CD4-positive, alpha-beta T cell treated with Interleukin-21 for 1 hour (primary cell): Measurements from ENCODE around the gene AVPR2.

Experiments
- DNase-seq: peaks from one replicate; pipeline ENCODE4 v3.0.0-alpha.2; 2020

AVPR2 gene

DNA sequence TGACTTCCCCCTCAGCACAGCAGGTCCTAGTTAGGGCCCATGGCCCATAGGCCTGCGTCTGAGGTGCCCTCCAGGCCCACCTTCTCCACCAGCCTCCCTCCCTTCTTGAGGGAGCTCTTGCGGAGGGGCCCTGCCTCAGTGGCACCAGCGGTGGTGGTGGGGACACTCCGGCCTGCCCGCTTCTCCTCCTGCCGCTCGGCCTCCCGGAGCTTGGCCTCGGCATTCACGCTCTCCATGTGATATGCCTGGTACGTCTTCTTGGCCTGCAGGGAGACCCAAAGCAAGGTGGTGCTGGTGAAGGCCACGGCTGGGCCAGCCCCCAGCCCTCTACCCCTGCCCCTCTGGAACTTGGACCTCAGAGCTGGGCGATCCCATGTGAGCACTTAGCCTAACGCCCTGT is 16.1 kb downstream of the AVPR2 start:
- DNase-seq: no peak

DNA sequence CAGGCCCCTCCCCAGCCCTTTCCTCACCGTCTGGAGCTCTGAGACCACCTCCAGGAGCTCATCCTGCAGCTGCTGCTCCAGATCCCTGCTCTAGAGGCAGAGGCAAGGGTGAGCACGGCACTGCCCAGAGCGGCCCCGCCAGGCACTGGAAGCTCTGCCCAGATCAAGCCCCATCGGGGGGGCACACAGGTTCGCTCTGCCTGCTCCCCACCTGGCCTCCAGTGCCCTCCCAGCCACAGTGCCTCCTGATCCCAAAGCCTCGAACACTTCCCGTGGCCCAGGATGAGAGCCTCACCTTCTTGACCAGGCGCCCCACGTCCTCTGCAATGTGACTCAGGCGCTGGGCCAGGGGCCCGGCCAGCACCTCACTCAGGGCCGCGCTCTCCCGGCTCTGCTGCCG is 16.6 kb downstream of the AVPR2 start:
- DNase-seq: no peak

DNA sequence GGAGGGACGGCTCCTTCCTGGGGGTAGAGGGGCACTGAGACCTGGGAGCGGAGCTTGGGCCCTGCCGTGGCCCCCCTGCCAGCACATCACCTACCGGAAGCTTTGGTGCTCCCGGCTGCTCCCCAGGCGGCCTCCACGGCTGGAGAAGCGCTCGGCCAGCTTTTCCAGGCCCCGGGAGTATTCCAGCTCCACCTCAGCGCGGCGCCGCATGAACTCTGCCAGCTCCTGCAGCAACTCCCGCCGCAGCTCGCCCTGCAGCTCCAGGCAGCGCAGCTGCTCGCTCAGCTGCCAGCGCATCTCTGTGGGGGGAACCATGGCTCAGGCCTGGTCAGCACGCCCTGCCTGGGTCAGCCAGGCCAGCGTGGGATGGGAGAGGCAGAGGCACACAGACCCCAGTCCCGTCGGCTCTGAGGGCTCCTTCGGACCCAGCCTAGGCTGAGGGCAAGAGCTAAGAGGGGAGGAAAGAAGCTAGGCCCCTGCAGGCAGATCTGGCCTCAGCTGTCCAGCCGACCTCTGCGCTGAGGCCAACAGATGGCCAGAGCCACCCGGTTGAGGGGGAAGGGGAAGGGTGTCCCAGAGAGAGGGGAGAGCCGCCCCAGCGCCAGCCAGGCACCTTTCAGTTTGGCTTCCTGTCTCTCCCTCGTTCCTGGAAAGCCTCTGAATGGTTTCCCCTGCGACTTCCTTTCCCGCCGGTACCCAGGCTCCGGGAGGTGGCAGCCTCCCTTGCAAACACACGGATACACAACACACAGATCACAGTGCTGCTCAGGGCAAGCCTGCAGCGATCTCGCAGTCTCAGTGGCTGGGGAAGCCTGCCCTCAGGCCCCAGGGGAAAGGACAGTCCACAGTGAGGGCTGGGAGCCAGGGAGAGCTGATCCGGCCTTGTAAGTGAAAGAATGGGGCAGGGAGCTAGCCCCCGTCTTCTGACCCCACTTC is 17.3 kb downstream of the AVPR2 start:
- no peak for DNase-seq

DNA sequence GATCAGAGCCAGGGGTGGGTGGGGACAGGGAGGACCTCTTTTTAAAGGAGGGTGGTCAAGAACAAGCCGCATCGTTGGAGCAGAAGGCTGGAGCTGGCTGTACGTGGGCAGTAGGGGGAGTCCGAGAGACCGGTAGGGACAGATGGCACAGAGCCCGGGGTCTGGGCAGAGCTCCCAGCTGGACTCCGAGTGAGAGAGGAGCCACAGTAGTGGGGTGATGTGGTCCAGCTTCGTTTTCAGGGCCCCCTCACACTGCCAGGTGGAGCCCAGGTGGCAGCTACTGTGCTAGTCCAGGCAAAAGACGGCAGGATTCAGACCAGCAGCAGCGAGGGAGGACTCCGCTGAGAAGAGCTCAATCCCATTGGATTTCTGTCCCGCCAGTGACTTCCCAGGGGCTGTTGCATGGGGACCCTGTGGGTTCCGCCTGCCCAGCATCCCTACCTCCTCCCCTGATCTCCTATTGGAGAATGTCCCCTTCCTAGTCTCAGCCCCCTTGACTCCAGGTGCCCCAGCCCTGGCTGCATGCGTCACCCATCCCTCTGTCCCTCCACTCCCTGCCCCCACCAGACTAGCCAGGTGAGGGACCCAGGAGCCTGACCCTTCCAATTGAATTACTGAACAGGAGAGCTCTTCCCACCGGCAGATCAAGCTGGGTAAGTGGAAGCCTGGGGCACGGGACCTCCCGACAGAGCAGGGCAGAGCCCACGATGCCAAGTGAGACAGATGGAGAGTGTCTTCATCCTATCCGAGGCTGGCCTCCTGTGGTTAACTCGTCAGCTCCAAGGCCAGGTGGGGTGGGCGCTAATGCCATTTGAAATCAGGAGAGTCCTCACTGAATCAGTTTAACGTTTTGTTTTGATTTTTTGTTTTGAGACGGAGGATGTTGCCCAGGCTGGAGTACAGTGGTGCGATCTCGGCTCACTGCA is 18.7 kb downstream of the AVPR2 start:
- no peak for DNase-seq

DNA sequence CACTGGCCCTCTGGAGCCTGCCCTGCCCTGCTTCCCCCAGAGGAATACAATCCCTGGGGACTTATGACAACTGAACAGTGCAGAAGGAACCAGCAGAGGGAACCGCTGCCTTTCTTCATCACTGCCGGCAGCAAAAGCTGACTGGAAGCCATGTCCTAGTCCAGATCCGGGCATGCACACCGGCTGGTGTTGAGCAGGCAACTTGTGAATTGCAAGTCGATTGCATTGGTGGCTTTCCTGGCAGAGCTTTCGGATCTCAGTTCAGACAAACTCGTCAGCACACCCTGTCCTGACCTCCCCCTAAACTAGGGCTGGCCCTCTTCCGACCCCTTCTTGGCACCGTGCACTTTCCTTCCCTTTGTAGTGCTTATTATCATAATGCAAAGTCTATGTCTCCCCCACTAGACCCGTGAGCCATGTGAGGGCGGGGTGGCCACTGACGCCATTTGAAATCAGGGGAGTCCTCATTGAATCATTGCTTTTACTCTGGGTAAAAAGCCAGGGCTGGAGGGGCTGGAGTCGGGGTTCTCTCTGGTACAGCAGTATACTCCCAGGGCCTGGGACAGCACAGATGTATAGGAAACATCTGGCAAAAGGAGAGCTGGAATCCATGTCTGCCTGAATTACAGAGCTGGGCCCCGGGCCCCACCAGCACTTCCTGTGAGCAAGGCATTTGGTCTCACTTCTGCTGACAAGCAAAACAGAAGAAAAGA is 19.8 kb downstream of the AVPR2 start:
- peak; percentile 60 for DNase-seq

DNA sequence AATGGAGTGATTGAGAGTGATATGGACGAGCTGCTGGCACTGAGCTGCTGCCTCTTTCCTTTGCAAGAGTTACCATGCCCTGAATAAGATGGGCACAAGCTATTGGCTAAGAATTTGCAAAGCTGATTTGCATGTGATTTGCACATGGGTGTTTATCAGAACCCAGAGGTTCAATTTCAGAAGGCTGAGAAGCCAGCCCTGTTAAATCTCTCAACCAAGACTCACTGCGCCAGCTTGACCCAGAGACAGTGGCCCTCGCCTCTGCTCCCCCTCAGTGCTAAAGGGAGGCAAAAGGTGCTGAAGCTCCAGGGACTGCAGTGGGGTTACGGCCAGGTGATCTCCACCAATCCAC is 20.9 kb downstream of the AVPR2 start:
- DNase-seq: no peak

DNA sequence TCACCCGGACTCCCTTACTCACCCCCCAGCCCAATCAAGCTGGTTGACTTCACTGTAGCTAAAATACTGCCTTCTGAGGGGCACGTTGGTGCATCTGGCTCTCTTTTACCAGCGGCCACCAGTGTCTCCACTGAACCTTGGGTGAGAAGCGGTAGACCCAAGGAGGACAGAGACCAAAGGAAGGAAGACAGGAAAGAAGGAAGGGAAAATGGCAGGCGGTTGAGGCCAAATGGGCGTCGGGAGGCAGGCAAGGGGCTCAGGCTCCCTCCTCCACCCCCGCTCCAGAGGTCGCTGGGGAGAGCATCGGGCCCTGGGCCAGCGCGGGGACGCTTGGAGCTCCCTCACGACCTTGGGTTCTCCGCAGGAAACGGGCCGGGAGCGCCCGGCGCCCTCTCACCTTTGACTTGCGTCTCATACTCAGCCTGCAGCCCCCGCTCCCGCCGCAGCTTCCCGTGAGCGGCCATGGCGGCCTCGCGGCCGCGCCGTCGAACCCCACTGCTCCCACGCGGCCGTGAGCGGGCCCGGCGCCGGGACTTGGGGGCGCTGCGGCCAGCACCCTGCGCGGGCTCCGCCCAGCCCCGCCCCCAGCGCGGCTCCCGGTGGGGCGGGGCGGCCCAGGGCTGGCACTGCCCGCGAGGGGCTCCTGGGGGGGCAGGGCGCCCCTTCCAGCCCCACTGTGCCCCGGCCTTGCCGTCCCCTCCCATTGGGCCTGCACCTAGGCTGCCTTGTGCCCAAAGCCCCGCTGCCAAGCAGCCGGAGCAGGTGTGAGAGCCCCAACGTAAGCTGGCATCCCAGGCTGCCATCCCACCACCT is 21.5 kb downstream of the AVPR2 start, which contains the start of gene ARHGAP4:
Gene ARHGAP4 (minus strand): TSS at position 526 of the 813 bp plus-strand sequence. CDS start 62 bp downstream, at position 464.
- peak; percentile 49 for DNase-seq

DNA sequence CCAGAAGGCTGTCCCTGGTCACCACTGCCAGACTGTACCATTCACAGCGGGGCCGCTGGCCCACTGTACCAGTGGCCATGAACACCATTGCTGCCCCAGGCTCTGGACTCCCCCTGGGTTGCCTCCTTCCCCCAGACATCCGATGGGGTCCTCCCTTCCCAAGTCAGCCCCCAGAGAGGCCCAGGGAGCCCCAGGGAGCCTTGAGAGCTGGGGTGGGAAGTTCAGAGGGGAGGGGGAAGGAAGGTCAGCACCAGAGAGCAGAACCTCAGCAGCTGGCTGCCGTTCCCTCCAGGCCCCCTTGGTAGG is 22.0 kb downstream of the AVPR2 start:
- DNase-seq: no peak

DNA sequence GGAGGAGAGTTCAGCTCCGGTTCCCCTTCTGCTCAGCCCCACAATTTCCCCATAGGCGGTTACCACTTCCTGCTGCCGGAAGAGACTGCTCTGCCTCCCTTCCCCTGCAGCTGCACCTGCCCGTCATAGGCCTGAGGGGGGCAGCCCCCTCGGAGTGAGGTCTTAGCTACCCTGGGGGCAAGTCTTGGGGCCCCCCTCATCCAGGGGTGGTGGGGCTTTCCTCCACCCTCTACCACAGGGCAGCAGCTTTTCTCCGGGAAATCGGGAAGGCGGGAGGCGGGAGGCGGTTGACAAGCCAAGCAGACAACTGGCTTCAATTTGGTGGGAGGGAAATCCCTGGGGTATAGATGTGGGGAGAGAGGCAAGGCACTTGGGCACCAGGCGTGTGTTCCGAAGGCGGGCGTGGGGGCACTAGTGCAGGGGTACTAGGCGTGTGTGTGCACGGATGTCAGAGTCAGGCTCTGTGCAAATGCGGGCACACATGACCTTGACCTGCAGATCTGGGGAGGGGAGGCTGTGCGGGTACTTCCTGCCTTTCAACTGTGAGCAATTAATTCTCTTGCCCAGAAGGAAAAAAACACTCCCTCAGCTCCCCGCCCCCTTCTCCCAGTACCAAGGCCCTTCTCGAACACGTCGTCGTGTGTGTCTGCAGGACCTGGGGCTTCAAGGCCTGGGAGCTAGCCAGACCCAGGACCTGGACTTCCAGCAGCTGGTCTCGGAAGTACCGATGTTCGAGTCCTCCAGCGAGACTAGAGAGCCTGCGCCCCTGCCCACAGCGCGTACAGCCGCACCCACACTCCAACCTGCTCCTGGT is 22.6 kb downstream of the AVPR2 start:
- peak; percentile 84 for DNase-seq

DNA sequence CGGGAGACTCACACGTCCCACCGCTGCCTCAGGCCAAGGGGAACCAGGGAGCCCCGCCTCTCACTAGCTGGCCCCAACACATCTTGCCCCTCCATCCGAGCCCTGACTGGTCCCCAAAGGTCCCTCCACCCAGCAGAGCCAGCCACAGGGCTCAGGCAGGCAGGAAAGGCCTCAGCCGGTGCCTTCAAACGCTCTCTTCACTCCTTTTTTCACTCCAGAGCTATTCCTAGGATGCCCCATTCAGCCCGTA is 23.1 kb downstream of the AVPR2 start:
- no peak for DNase-seq

DNA sequence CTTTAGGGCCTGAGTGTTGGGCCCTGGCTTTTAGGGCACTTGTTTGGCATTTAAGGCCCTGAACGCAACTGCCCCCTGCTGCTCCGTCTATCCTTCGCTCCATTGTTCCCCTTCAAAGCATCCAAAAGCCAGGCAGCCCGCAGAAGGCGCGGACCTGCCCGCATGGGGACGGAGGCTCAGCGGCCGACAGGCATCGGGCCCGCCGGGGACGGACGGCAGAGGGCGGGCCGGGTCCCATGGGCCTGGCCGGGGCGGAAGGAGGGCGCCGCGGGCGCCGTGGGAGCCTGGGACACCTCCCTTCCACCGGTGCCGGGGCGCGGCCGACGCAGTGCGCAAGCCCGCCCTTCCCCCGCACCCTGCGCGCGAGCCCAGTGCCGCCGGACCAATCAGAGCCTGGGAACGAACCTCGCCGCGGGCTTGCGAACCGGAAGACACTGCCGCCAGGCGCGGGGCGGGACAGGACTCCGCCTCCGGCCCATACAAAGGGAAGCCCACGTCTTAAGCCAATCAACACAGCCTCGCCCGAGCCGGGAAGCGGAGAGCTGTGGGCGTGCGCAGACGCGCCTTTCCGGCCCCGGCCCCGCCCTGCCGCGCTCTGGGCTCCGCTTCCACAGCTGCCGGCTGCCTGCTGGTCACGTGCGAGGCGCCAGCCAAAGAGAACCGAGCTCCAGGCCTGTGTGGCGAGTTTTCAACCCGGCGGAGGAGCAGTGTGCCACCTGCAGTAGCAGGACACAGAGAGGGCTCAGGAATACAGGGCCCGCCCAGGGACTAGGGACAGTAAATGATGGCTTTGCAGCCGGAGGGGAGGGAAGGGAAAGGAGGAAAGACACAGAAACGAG is 23.7 kb downstream of the AVPR2 start:
- peak; percentile 96 for DNase-seq

DNA sequence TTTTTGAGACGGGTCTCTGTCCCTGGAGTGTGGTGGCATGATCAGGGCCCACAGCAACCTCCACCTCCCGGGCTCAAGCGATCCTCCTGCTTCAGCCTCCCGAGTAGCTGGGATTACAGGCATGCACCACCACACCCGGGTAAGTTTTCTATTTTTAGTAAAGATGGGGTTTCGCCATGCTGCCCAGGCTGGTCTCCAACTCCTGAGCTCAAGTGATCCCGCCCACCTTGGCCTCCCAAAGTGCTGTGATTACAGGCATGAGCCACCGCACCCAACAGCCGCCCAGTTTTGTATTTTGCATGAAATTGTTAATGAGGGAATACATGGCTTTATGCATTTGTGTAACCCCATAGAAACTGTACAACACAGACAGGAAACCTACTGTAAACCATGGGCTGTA is 24.4 kb downstream of the AVPR2 start:
- DNase-seq: no peak

DNA sequence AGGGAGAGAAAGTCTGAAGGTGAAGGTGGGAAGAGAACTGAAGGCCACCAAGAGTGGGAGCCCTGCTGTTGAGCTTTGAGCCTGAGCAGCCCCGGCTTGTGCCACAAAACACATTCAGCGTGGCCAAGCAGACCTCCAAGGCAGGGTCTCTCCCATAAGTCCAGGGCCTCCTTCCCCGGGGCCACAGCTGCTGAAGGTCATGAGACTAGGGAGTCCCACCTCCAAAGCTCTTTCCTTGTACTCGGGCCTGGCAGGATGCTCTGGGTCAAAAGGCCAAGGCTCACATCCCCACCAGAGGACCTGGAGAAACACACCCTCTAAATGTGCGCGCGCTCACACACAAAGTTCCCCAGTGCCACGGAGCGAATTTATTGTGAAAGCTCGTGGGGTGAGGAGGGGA is 25.1 kb downstream of the AVPR2 start:
- no peak for DNase-seq

DNA sequence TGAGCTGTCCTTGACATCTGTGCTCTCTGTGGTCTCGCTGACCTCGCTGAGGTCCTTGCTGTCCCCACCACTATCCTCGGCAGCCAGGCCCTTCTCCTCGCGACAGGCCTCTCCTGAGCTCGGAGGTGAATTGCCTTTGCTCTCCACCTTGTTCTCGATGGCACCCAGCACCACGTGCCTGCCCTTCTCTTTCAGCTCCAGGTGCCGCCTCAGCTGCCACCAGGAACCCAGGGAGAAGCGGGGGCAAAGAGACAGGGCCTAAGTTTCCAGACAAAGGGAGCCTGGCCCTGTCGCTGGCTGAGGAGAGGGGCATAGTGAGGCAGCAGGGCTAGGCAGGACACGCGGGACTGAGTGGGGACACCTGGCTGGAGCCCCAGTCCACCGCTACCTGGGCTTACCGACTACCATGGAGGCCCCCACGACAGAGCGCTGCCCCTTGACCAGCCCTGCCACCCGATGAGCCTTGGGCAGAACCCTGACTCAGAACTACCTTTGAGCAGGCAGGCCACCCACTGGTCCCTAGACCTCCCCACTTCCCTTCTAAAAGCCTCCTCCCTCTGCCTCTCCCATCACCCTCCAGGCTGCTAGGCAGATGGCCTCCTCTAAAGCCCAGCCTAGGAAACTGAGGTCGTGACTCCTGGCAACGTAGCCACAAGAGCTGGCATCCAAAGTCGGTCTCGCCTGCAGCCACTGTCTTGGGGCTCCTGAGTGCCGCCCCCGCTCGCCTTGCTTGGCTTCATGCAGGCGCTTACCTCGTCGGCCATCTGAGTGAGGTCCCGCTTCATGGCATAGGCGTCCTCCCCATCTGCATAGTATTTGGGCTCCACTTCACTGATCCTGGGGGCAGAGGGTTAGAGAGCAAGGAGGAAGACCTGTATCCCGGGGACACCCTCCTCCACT is 25.8 kb downstream of the AVPR2 start:
- no peak for DNase-seq

DNA sequence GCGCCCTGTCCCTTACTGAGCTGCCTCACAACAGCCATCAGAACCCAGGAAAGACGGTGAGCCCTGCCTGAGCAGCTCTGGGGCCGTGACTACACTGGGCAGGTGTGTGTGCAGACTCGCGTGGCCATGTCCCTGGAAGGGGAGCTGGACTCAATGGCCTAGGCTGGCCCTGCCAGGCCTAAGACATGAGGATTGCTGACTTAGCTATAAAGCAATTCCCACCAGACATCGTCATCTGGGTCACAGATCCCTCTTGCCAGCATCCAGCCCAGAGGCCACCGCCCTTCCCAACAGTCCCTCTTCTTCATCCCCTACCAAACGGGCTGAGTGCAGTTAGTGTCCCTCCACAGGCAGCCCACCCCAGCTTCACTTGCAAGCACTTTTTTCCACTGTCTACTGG is 26.7 kb downstream of the AVPR2 start:
- DNase-seq: no peak

DNA sequence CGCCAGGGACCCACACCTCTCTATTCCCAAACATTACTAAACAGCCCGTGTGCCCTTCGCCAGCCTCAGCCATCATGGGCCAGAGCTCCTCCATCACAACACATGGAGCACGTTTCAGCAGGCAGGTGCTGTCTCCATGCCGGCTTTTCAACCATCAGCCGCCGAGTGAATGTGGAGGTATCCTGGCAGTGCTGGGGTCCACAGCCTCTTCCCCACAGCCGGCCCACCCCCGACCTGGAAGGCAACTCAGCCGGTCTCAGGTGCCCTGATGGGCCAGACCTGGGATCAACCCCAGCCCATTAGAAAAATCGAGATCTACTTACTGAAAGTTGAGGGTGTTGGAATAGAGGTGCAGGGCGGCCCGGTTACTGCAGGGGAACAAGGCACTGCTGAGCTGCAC is 27.3 kb downstream of the AVPR2 start:
- DNase-seq: no peak

DNA sequence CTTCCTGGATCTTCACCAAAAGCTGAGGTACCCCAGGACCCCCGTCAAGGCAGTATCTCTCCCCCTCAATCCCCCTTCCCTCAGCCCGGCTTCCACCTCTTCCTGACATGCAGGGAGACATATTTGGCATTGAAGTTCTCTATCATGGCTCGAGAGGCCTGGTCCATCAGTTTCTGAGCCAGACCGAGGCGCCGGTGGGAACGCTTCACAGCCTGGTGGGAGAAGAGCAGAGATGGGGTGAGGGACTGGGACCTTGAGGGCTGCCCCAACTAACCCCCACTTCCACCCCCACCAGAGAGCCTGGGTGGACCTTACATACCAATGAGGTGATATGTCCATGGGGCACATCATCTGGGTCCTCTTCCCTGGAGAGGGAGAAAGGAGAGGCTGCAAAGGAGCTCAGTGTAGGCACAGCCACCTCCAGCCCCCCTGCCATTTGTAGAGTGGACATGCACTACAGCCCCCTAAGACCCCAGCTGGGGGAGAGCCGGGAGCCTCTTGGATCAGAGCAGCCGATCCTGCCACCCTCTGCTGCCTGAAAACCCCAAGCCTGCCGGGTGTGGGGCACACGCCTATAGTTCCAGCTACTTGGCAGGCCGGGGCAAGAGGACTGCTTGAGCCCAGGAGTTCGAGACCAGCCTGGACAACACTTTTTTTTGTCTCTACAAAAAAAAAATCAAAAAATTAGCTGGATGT is 27.9 kb downstream of the AVPR2 start:
- DNase-seq: no peak

DNA sequence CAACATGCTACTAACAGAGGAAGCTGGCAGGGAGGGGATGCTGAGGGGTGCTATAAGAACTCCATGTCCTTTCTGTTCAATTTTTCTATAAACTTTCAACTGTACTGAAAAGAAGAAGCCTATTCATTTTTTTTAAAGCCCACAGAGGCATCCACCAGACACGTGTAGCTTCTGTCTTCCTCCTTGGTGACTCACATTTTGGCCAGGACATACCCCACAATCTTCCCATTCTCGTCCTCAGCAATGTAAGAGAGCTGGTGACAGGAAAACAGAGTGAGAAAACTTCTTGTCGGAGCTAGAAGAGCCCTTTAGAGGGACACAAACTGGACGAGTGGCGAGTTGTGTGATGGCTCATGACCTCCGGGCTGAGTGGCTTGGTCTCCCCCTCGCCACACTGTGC is 29.3 kb downstream of the AVPR2 start:
- DNase-seq: no peak

DNA sequence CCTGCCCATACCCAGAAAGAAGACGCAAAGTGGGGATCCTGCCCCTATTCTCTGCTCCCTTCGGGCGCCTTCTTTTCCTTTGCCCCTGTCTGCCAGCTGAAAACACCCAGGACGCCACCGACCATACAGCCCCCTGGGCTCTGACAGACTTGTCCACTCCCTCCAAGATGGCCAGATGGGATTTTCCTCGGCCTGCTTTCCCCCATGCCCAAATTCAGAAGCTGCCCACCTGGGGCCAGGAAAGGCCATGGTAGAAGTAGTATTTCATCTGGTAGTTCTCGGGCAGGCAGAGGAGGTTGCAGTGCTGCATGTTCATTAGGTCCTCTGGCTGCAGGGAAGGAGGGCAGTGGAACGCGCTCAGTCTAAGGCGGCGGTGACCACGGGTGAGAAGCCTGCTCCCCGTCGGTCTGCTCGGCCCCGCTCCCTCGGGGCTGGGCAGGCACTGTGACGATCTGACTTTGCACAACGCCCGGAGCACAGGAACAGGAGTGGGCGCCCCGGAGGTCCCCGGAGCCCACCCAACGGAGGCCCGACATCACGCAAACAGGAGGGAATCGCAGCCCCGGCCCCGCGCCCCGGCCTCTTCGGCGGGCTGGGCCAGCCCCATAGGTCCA is 29.8 kb downstream of the AVPR2 start:
- no peak for DNase-seq
